Measurements from ENCODE around the gene ZBTB9.

The ZBTB9 gene

DNA sequence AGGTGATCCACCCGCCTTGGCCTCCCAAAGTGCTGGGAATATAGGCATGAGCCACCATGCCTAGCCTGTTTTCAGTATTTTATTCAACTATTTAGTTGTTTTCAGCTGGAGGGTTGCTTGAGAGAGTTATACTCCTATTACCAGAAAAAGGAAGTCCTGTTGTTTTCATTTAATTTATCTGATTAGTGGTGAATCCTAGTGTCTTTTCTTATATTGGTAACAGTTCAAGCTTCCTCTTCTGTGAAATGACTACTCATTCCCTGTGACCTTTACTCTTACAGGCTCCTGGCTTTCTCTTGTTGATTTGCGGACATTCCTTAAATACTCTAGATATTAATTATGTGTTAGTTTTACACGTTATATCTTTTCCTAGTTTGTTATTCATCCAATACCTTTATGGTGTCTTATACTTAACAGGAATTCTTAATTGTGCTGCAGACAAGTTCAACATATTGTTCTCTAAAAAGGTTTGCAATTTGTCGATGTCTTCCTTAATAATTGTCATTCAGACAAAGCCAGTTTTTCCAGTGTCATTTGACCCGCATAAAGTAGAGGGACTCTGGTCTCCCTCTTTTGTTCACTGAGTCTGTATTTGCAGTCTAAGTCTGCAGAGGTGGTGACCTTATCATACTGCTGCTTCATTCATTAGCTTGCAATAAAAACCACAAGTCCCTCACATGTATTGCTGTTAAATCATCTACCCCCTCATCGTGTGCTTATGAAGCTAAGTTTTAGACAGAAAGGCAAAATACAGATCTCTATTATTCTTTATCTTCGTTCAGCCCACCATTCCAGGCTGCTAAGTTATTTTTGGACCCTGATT lies 51.4 kb downstream of the ZBTB9 start:
- no peaks in the 10 kb centered on the region for H3K4me1 ChIP-seq (ENCODE audit: insufficient read depth, low read length)

More for the DNA sequence above, 51.4 kb downstream of the ZBTB9 start:
- Histone ChIP-seq H3K27ac (ENCODE audit: low read length) (no peak overlapping the region), H3K36me3 (ENCODE audit: insufficient read depth, low read length) (no peaks in the 10 kb centered on the region), H4K20me1 (ENCODE audit: insufficient read depth, low read length) (no peaks in the 10 kb centered on the region), H2AFZ (ENCODE audit: low read depth, low read length) (no peak overlapping the region), H3K4me2 (ENCODE audit: insufficient read depth, low read length) (no peak overlapping the region), H3K4me3 (ENCODE audit: low read depth in 1 of 2, low read length in 2 of 2) (no peak overlapping the region), H3K27me3 (ENCODE audit: insufficient read depth, low read length, poor library complexity) (no peaks in the 10 kb centered on the region), H3K9me3 (ENCODE audit: insufficient read depth, low read length, severe bottlenecking) (no peaks in the 10 kb centered on the region), H3K9ac (ENCODE audit: low read depth, low read length) (no peak overlapping the region), H3K79me2 (ENCODE audit: insufficient read depth, low read length) (no peaks in the 10 kb centered on the region)
- ATAC-seq (ENCODE audit: insufficient read depth, low read depth): no peak
- no peak for DNase-seq
- TF ChIP-seq, protein P1, sequence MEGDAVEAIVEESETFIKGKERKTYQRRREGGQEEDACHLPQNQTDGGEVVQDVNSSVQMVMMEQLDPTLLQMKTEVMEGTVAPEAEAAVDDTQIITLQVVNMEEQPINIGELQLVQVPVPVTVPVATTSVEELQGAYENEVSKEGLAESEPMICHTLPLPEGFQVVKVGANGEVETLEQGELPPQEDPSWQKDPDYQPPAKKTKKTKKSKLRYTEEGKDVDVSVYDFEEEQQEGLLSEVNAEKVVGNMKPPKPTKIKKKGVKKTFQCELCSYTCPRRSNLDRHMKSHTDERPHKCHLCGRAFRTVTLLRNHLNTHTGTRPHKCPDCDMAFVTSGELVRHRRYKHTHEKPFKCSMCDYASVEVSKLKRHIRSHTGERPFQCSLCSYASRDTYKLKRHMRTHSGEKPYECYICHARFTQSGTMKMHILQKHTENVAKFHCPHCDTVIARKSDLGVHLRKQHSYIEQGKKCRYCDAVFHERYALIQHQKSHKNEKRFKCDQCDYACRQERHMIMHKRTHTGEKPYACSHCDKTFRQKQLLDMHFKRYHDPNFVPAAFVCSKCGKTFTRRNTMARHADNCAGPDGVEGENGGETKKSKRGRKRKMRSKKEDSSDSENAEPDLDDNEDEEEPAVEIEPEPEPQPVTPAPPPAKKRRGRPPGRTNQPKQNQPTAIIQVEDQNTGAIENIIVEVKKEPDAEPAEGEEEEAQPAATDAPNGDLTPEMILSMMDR (IDR thresholded peaks at IDR 0.05; ENCODE audit: borderline replicate concordance, extremely low read depth, low read length, poor library complexity, severe bottlenecking): no peak
- TF ChIP-seq EZH2 (IDR thresholded peaks at IDR 0.05; ENCODE audit: borderline replicate concordance, low read depth, low read length, severe bottlenecking): no peak

All from DND-41 (cell line).